HL-60 (cell line): ENCODE measurements around the gene BTBD17.

Experiments
- DNase-seq, 2 experiments: peaks; one replicate each; pipeline ENCODE4 v3.0.0-alpha.2; 2010 to 2020; ENCODE audit warnings: low read depth in 1 of 2, low spot score in 1 of 2
- H3K27ac ChIP-seq: fragments of 250-450 bp; sonication (Bioruptor Pico); replicated peaks from 2 replicates; pipeline ENCODE4 v1.5.1; 2020; ENCODE audit warnings: mild to moderate bottlenecking, moderate library complexity
- H3K27me3 ChIP-seq: fragments of 250-450 bp; sonication (Bioruptor Pico); 2 replicates; pipeline ENCODE4 v1.5.1; 2021; ENCODE audit warnings: mild to moderate bottlenecking, moderate library complexity; ENCODE audit not compliant: insufficient read depth, poor library complexity, severe bottlenecking
- H3K4me3 ChIP-seq: replicated peaks from 2 replicates; pipeline ENCODE4 v1.5.1; 2011; ENCODE audit warnings: mild to moderate bottlenecking, control low read depth, low read length; ENCODE audit not compliant: insufficient read depth
- GABPA ChIP-seq: IDR thresholded peaks from 2 replicates; pipeline ENCODE4 v1.6.1; 2012; ENCODE audit warnings: low read depth
- POLR2AphosphoS5 ChIP-seq: IDR thresholded peaks from 2 replicates; pipeline ENCODE4 v1.6.1; 2012; ENCODE audit warnings: low read depth
- SPI1 ChIP-seq: IDR thresholded peaks from 2 replicates; pipeline ENCODE4 v1.6.1; 2012; ENCODE audit warnings: low read depth, mild to moderate bottlenecking, borderline replicate concordance
- TF ChIP-seq, protein P1 (sequence below): IDR thresholded peaks from 2 replicates; pipeline ENCODE4 v1.6.1; 2012; ENCODE audit warnings: low read depth; ENCODE audit not compliant: insufficient replicate concordance
- TF ChIP-seq, protein P2 (sequence below): IDR thresholded peaks from one replicate; pipeline ENCODE4 v1.5.1; 2011; ENCODE audit warnings: low read length, control low read depth, inconsistent platforms; ENCODE audit not compliant: insufficient read depth

BTBD17 gene

DNA sequence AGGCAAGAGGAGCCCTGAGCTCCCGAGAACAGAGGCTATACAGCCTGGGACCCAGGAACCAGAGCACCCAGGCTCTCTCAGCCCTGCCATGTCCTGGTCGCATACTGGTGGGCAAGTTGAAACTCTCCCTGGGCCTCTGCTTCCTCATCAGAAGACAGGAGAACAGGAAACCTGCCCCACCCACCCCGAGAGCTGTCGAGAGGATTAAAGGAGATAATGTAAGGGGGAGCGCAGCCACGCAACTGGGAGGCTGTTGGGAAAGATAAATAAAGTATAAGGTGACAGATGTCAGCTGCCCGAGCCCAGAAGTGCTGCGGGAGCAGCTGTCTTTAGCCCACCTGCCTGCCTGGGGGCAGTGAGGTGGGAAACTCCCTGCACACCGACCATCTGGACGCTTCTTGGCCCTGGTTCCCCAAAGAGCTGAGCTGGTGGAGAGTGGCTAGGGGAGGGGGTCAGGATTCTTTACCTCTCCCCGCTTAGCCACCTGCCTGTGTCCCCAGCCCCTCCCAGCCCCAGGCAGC lies 28.8 kb downstream of the BTBD17 start:
- no peak for DNase-seq
- H3K27ac ChIP-seq, result no peak overlapping the region
- TF ChIP-seq, protein P1, sequence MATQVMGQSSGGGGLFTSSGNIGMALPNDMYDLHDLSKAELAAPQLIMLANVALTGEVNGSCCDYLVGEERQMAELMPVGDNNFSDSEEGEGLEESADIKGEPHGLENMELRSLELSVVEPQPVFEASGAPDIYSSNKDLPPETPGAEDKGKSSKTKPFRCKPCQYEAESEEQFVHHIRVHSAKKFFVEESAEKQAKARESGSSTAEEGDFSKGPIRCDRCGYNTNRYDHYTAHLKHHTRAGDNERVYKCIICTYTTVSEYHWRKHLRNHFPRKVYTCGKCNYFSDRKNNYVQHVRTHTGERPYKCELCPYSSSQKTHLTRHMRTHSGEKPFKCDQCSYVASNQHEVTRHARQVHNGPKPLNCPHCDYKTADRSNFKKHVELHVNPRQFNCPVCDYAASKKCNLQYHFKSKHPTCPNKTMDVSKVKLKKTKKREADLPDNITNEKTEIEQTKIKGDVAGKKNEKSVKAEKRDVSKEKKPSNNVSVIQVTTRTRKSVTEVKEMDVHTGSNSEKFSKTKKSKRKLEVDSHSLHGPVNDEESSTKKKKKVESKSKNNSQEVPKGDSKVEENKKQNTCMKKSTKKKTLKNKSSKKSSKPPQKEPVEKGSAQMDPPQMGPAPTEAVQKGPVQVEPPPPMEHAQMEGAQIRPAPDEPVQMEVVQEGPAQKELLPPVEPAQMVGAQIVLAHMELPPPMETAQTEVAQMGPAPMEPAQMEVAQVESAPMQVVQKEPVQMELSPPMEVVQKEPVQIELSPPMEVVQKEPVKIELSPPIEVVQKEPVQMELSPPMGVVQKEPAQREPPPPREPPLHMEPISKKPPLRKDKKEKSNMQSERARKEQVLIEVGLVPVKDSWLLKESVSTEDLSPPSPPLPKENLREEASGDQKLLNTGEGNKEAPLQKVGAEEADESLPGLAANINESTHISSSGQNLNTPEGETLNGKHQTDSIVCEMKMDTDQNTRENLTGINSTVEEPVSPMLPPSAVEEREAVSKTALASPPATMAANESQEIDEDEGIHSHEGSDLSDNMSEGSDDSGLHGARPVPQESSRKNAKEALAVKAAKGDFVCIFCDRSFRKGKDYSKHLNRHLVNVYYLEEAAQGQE, result no peak
- TF ChIP-seq POLR2AphosphoS5, result no peak
- TF ChIP-seq GABPA, result no peak
- TF ChIP-seq, protein P2, sequence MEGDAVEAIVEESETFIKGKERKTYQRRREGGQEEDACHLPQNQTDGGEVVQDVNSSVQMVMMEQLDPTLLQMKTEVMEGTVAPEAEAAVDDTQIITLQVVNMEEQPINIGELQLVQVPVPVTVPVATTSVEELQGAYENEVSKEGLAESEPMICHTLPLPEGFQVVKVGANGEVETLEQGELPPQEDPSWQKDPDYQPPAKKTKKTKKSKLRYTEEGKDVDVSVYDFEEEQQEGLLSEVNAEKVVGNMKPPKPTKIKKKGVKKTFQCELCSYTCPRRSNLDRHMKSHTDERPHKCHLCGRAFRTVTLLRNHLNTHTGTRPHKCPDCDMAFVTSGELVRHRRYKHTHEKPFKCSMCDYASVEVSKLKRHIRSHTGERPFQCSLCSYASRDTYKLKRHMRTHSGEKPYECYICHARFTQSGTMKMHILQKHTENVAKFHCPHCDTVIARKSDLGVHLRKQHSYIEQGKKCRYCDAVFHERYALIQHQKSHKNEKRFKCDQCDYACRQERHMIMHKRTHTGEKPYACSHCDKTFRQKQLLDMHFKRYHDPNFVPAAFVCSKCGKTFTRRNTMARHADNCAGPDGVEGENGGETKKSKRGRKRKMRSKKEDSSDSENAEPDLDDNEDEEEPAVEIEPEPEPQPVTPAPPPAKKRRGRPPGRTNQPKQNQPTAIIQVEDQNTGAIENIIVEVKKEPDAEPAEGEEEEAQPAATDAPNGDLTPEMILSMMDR, result no peak
- H3K27me3 ChIP-seq, result peaks cover 6% of the 10 kb centered on the region
- no peak overlapping the region for H3K4me3 ChIP-seq

DNA sequence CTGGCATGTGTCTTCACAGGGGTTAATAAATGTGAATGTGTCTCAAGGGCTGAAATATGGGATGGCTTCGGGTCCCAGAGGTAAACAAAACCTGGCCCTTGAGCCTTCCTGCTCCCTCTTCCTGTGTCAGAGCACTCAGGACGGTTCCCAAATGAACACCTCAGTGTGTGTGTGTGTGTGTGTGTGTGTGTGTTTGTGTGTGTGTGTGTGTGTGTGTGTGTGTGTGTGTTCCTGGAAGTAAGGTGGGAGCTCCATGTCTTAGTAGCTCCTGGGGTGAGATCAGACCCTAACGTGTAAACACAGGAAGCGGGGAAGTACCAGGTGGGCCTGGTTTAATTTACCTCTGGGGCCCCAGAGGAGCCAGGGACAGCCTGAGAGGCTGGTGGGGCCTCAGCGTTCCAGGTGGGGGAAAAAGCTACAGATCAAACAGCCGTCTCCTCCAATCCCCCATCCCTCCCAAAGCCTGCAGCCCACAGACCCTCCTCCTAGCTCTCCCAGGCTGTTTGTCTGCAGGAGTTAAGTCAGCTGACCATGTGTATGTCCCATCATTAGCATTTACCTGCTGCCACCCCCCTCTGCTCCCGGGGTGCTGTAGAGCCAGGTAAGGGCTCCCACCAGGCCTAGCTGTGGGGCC lies 29.5 kb downstream of the BTBD17 start:
- no peak overlapping the region for H3K4me3 ChIP-seq
- no peak for TF ChIP-seq POLR2AphosphoS5
- TF ChIP-seq SPI1, result no peak
- no peak for TF ChIP-seq GABPA
- TF ChIP-seq, protein P1, result no peak
- TF ChIP-seq, protein P2, result no peak
- H3K27me3 ChIP-seq, result peaks cover 10% of the 10 kb centered on the region
- H3K27ac ChIP-seq, result no peak overlapping the region
- no peak for DNase-seq

DNA sequence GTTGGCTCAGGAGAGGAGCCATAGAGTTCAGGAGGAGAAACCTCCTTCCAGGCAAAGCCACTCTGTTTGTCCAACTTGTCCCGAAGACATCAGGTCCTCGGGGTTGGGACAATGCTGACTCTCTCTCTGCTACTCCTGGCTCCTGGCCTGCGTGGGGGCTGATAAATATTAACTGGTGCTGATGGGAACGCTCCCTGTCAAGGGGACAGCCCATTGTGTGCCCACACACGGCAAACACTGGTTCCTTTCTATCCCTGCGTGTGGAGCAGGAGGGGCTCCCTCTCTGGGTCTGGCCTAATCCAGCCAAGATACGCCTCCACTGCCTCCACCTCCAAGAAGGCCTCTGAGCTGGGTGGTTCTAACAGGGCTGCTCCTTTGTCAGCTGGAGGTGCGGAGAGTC lies 31.2 kb downstream of the BTBD17 start:
- no peak for DNase-seq
- no peak overlapping the region for H3K27ac ChIP-seq
- peaks cover 21% of the 10 kb centered on the region for H3K27me3 ChIP-seq
- TF ChIP-seq GABPA (no peak), SPI1 (no peak), POLR2AphosphoS5 (no peak)
- TF ChIP-seq, protein P2, result no peak
- TF ChIP-seq, protein P1, result no peak
- H3K4me3 ChIP-seq, result no peak overlapping the region
